NCI-H748 treated with DMSO at 0.1 percent for 48 hours (cell line): Measurements from ENCODE around the gene TXNDC5.
"Not testable (repeated sequence)": the region's sequence is repeated elsewhere in the genome, so short reads cannot be mapped to it uniquely, and the experiment has no call there.

Source experiments
- DNase-seq: peaks from one replicate; lab custom pipeline; 2025; lab: John Stamatoyannopoulos, UW

TXNDC5 gene

GRCh38 chr6:7895125-7895423 is 15.5 kb downstream of the TXNDC5 start:
- DNase-seq, result no peak

GRCh38 chr6:7894262-7895124 is 16.1 kb downstream of the TXNDC5 start:
- no peak for DNase-seq

GRCh38 chr6:7893342-7893741 is 17.2 kb downstream of the TXNDC5 start:
- DNase-seq, result no peak

- DNase-seq, result not testable (repeated sequence)
These were observed 18.2 kb downstream of the TXNDC5 start for GRCh38 chr6:7892367-7892766.

- no peak for DNase-seq
These were observed 19.3 kb downstream of the TXNDC5 start for GRCh38 chr6:7891078-7891872.

DNA sequence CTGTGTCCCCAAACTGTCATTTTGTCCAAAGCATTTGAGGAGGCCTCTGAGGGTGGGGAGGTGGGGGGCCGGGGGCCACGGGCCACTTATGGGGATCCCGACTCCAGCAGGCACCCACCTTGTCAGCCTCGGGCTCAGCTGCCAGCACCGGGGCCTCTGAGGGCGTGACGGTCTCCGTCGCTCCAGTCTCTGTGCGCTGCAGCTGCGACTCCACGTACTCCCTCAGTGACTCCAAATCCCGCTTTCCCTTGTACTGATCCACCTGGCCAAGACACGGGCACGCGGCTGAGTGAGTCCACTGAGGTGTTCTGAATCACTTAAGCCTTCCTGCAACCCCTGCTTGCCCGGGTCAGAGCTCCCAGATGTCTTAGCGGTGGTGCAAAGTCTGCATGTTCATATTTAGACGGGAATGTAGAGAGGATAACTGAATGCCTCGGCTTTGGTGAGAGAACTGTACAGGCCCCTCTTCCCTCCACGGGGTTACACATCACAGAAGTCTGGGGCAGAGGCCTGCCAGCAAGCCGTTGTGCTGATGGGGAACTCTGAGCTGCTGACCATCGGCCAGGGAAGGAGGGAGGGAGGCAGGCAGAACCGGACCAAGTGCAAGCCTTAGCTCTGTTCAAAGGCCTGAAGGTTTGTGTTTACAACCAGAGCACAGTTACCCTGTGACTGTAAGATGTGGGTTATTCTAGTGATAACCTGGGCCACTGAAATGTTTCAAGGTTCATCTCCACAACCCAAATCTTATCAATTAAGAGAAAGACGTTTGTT is 21.8 kb downstream of the TXNDC5 start:
- no peak for DNase-seq

GRCh38 chr6:7887278-7887991 is 23.2 kb downstream of the TXNDC5 start:
- DNase-seq, result no peak

DNA sequence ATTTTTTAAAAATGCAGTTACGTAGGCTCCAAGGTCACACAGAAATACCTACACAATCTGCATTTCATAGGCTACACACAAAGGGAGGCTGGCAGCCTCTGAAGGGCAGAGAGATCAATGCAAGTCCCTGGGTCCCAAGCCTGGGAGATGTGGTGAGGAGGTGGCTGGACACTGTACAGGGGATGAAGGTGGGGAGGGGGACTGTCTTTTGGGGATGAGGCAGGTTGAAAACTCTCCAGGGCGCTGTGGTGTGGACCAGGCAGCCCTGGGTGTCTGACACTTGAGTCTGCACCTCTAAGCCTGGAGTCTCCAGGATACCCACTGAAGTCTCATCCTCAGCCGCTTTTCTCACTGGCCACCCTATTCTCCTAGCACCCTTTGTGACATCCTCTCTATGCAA is 24.5 kb downstream of the TXNDC5 start:
- DNase-seq, result no peak

GRCh38 chr6:7883381-7883780 is 27.2 kb downstream of the TXNDC5 start:
- DNase-seq, result no peak

DNA sequence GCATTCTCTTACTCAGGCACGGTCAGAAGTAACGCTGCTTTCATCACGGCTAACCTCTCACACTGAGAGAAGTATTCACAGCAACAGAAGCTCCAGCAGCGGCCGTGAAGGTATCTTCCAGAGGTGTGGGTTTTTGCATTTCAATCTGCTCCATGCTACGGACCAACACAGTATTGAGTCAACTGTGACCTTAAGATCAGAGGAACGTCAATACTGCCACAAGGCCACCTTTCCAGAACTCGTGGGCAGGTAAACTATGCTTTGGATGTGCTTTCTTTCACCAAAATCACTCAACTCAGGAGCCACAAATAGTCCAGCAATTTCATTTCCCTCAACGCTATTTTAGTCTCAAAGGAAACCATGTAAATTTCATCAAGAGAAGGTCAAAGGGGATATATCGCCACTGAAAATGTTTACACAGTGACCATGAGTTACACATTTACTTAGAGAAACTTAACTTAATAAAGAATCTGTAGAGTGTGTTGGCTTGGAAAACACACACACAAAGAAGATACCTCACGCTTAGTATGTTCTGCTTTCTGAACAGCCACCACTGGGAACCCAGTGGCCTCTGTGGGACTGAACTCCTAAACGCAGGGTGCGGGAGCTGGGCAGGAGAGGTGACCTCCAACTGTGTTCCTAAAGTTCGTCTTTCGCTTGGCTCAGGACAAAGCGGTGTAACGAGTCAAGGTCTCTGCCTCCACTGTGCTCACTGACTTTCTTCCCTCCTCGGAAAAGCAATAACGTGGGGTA is 27.9 kb downstream of the TXNDC5 start:
- no peak for DNase-seq

- no peak for DNase-seq
These were observed 28.7 kb downstream of the TXNDC5 start for GRCh38 chr6:7881765-7882500.

DNA sequence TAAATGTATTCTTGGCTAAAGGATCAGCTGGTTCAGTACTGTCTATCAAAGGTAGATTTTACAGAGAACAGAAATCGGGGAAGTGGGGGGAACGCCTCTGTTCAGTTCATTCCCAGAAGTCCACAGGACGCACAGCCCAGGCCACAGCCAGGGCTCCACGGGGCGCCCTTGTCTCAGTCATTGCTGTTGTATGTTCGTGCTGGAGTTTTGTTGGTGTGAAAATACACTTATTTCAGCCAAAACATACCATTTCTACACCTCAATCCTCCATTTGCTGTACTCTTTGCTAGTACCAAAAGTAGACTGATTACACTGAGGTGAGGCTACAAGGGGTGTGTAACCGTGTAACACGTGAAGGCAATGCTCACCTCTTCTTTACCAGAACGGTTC is 29.9 kb downstream of the TXNDC5 start:
- no peak for DNase-seq

GRCh38 chr6:7879980-7880717 is 30.4 kb downstream of the TXNDC5 start:
- DNase-seq, result no peak

DNA sequence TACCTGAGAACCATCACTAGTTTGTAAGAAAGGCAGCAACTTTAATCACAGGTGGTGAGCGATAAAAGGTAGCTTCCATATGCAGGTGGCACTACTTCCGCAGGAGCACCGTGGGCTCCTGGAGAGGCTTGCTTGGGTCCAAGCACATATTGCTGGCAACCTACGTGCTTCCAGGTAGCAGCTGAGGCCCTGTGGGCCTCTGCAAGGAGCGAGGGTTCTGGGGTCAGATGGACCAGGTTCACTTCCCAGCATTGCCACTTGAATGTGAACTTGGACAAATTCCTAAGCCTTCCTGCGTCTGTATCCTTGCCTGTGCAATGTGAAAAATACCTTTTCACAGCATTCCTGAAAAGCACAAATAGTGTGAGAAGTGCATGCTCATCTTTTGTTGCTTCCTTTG is 31.0 kb downstream of the TXNDC5 start:
- no peak for DNase-seq

DNA sequence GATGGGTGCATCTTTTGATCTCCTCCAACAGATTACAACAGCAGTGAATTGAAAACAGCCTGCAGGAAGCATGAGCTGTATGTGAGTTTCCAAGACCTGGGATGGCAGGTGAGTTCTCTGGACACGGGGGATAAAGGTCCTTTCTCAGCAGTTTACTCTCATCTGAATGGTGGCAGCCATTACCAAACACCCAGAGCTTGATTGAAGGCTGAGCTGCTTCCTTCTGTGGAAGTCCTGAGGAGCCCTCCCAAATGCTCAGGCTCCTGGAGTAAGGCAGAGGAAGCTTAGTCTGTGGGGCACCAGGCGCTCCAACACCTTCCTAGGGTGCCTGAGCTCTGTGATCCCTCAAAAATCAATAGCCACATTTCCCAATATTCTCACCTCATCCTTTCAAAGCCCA is 31.5 kb downstream of the TXNDC5 start:
- DNase-seq, result no peak

DNA sequence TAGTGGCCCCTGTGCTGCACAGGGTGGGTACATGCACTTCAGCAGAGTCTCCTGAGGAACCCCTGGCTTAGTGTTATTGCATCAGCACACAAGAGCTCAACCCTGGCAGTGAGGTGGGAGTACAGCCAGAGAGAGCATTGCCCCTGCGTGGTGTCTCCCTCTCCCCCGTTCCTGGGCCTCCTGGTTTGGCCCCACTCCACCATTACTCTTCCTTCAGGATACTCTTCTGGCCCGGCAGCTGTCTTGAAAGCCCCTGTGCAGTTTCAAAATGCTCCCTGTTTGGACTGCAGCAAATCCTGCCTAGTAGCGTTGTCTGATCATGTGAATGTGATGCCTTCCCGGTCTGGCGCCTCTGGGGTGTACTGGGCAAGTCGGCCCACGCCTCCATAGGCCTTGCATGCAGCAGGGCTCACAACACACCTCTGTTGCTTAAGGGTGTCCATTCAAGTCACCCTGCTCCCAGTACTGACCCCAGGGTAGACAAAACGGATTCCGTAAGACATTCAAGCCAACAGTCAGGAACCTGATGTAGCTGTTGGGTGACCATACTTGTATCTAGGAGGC is 32.1 kb downstream of the TXNDC5 start:
- DNase-seq, result no peak

- DNase-seq, result no peak
These were observed 41.7 kb downstream of the TXNDC5 start for GRCh38 chr6:7868926-7869325.

DNA sequence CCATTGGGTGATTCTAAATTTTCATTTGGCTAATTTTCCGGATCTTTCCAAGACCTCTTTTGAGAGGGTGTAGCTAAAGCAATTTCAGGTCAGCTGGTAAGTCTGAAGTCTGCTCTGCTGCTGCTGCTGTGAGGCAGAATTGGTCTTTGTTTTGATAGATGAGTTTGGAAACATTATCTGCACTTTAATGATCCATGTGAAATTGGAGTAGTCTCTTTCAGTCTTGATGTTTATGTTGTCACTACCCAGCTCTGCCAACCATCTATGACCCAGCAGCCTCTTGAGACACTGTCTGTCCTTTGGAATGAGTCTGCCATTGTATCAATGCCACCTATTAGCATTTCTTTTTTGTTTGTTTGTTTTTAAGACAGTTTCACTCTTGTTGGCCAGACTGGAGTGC is 44.1 kb downstream of the TXNDC5 start:
- no peak for DNase-seq

- no peak for DNase-seq
These were observed 44.8 kb downstream of the TXNDC5 start for GRCh38 chr6:7865781-7866180.

- no peak for DNase-seq
These were observed 51.0 kb downstream of the TXNDC5 start for GRCh38 chr6:7859591-7859990.
